Measurements from ENCODE around the gene CEP290. TPM values are rescaled to one million over a fixed set of nuclear protein-coding genes. Genes with fewer than 3 reads are reported as not detected.

CEP290 gene
- total and polyA plus RNA-seq, 10 of the 15 experiments (the other 5 are each of a cell fraction or from before 2014, with no cell fraction given): 4.8 to 15.7 (median 10.7) TPM

DNA sequence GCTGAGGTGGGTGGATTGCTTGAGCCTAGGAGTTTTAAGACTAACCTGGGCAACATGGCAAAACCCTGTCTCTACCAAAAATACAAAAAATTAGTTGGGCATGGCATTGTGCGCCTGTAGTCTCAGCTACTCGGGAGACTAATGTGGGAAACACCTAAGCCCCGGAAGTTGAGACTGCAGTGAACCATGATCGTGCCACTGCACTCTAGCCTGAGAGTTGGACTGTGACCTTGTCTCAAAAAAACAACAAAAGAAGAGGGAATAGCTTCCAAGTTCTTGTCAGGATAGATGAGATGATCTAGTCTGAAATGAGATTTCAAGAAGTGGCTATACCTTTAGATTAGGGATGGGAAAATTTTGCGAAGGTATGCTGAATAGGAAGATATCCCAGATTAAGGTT is 97.9 kb downstream of the CEP290 start (continued):
- TF ChIP-seq MEF2A (IDR thresholded peaks at IDR 0.05; ENCODE audit: insufficient read depth, low read depth, low read length): no peak

DNA sequence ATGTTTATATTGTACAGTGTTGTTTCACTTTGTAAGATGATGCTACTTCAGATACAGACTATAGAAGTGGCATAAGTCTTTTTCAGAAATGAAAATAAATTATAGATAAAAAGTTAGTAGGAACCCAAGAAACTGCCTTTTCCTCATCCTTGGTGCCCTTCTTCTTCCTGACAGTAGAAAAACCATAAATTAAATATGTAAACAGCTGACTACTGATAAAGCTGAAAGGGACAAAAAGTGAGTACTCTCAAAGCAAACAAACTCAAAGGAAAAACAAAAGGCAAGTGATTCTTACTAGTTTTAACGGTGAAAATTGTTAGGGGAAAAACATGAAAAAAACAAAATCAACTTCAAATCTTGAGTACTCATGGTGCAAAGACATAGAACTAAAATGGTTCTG is 104.1 kb downstream of the CEP290 start:
- ATAC-seq (no peak), DNase-seq (ENCODE audit: low read depth, low spot score) (no peak), FAIRE-seq (no peak)
- intact Hi-C loops (cut with micrococcal nuclease; ENCODE audit: unreplicated experiment) (loop anchor here (10.0 kb wide), 1 partner anchor 347 kb away; no protein-coding TSS in a partner anchor), in situ Hi-C loops (cut with MboI) (no loop called here)
- TF ChIP-seq, protein P1, sequence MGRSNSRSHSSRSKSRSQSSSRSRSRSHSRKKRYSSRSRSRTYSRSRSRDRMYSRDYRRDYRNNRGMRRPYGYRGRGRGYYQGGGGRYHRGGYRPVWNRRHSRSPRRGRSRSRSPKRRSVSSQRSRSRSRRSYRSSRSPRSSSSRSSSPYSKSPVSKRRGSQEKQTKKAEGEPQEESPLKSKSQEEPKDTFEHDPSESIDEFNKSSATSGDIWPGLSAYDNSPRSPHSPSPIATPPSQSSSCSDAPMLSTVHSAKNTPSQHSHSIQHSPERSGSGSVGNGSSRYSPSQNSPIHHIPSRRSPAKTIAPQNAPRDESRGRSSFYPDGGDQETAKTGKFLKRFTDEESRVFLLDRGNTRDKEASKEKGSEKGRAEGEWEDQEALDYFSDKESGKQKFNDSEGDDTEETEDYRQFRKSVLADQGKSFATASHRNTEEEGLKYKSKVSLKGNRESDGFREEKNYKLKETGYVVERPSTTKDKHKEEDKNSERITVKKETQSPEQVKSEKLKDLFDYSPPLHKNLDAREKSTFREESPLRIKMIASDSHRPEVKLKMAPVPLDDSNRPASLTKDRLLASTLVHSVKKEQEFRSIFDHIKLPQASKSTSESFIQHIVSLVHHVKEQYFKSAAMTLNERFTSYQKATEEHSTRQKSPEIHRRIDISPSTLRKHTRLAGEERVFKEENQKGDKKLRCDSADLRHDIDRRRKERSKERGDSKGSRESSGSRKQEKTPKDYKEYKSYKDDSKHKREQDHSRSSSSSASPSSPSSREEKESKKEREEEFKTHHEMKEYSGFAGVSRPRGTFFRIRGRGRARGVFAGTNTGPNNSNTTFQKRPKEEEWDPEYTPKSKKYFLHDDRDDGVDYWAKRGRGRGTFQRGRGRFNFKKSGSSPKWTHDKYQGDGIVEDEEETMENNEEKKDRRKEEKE (IDR thresholded peaks at IDR 0.05): no peak
- TF ChIP-seq SP1 (IDR thresholded peaks at IDR 0.05; ENCODE audit: low read depth, low read length) (no peak), BMI1 (IDR thresholded peaks at IDR 0.05; ENCODE audit: borderline replicate concordance) (no peak), HDGF (IDR thresholded peaks at IDR 0.05) (no peak), MTA3 (IDR thresholded peaks at IDR 0.05; ENCODE audit: borderline replicate concordance, low read length) (no peak), FOXK2 (IDR thresholded peaks at IDR 0.05) (no peak)
- TF ChIP-seq, protein P2, sequence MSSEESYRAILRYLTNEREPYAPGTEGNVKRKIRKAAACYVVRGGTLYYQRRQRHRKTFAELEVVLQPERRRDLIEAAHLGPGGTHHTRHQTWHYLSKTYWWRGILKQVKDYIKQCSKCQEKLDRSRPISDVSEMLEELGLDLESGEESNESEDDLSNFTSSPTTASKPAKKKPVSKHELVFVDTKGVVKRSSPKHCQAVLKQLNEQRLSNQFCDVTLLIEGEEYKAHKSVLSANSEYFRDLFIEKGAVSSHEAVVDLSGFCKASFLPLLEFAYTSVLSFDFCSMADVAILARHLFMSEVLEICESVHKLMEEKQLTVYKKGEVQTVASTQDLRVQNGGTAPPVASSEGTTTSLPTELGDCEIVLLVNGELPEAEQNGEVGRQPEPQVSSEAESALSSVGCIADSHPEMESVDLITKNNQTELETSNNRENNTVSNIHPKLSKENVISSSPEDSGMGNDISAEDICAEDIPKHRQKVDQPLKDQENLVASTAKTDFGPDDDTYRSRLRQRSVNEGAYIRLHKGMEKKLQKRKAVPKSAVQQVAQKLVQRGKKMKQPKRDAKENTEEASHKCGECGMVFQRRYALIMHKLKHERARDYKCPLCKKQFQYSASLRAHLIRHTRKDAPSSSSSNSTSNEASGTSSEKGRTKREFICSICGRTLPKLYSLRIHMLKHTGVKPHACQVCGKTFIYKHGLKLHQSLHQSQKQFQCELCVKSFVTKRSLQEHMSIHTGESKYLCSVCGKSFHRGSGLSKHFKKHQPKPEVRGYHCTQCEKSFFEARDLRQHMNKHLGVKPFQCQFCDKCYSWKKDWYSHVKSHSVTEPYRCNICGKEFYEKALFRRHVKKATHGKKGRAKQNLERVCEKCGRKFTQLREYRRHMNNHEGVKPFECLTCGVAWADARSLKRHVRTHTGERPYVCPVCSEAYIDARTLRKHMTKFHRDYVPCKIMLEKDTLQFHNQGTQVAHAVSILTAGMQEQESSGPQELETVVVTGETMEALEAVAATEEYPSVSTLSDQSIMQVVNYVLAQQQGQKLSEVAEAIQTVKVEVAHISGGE (CRISPR knock-in tag; IDR thresholded peaks at IDR 0.05): no peak
- TF ChIP-seq, protein P3, sequence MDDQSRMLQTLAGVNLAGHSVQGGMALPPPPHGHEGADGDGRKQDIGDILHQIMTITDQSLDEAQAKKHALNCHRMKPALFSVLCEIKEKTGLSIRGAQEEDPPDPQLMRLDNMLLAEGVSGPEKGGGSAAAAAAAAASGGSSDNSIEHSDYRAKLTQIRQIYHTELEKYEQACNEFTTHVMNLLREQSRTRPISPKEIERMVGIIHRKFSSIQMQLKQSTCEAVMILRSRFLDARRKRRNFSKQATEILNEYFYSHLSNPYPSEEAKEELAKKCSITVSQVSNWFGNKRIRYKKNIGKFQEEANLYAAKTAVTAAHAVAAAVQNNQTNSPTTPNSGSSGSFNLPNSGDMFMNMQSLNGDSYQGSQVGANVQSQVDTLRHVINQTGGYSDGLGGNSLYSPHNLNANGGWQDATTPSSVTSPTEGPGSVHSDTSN (IDR thresholded peaks at IDR 0.05; ENCODE audit: insufficient replicate concordance, low read depth, low read length): no peak
- CTCF ChIA-PET: interaction anchor here (1.3 to 1.5 kb wide), 2 partner anchors 18 to 21 kb away, joined by 4 to 6 read pairs; no protein-coding TSS in a partner anchor
- H4K20me1 ChIP-seq (ENCODE audit: control insufficient read depth, insufficient read depth): no peaks in the 10 kb centered on the region
- no TSS peak for BruUV-seq (replicated peaks)
- RAD21 ChIA-PET (ENCODE audit: unreplicated experiment): no interaction called here
- H3K27me3 ChIP-seq (replicated peaks in 1 of 2; ENCODE audit: control insufficient read depth in 2 of 2, insufficient read depth in 2 of 2, low read length in 1 of 2): no peaks in the 10 kb centered on the region
- POLR2A ChIA-PET: interaction anchor here (2.3 kb wide), 1 partner anchor 25 kb away, joined by 6 read pairs; no protein-coding TSS in a partner anchor
- no peaks in the 10 kb centered on the region for H3K9me3 ChIP-seq (replicated peaks; ENCODE audit: control insufficient read depth, insufficient read depth, low read length)
- SMC1A ChIA-PET (ENCODE audit: uncharacterized antibody, unreplicated experiment): interaction anchor here (1.0 to 1.4 kb wide), 6 partner anchors 11 to 45 kb away, joined by 3 to 5 read pairs (median 4); no protein-coding TSS in a partner anchor
- peak overlapping the region; percentile 1; the same call in 1 of the 2 replicates for H3K4me2 ChIP-seq (ENCODE audit: control insufficient read depth, insufficient read depth)
- no peak overlapping the region for H2AFZ ChIP-seq (ENCODE audit: control insufficient read depth, low read depth, low read length)
- peak overlapping the region; percentile 17; the same call in 1 of the 2 replicates for H3K4me3 ChIP-seq
- WGBS (ENCODE audit: insufficient coverage, insufficient replicate concordance, low lambda C conversion rate, missing lambda C conversion rate): 100% methylated on average over 1 of the region's 1 CpG
- H3K4me1 ChIP-seq (ENCODE audit: control insufficient read depth, insufficient read depth, low read length): no peaks in the 10 kb centered on the region
- H3K27ac ChIP-seq (ENCODE audit: control insufficient read depth, insufficient read depth): no peak overlapping the region
- H3K79me2 ChIP-seq (ENCODE audit: control insufficient read depth, insufficient read depth, low read length): peaks cover 50% of the 10 kb centered on the region
- H3K36me3 ChIP-seq (ENCODE audit: control insufficient read depth in 2 of 2, insufficient read depth in 2 of 2, low read length in 1 of 2): peaks cover 0 to 4% of the 10 kb centered on the region in 2 experiments; a peak in 1 of 4 replicates
- no peak overlapping the region for H3K9ac ChIP-seq (ENCODE audit: control insufficient read depth, insufficient read depth, low read length)

All from GM12878 (cell line).